ENCODE results near the gene SLC40A1. TPM values are rescaled to one million over a fixed set of nuclear protein-coding genes. Genes with fewer than 3 reads are reported as not detected.

Gene SLC40A1
- total and polyA plus RNA-seq, 4 experiments from 2014 or later, result 27.4 to 328 (median 64.2) TPM

DNA sequence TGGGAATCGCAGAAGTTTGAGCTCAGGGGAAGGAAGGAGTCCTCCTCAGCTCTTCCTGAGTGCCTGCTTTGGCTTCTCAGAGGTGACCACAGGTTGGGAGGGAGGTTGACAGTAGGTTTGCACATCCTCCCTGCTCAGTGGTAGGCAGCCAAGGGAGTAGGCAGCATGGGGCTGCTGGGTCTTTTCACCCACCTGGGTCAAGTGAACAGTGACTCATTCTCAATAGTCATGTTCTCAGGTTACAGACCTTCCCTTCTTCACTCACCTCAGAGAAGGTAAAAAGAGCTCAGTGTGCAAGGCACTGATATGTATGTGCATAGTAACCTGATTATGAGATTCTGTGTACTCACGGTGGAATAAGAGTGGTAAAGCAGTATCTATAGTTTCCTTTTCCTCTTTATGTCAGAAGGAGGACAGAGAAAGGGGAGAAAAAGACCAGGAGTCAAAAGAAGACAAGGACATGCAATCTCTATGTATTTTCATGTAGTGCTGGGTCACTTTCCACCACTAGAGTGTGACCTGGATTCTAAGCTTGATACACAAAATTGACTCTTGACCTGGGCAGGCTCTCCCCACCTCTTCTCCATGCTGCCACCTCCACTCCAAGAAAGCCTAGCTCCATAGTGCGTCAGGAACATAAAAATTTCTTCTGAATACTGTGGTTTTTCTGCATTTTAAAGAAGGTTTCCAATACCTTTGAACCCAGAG, 44.2 kb upstream of the SLC40A1 start:
- POLR2A ChIA-PET (ENCODE audit: partially characterized antibody), result interaction anchor here (1.5 kb wide), 1 partner anchor 45 kb away, joined by 6 read pairs; the partner anchor contains the start of gene SLC40A1

GRCh38 chr2:189623049-189623448, 42.5 kb upstream of the SLC40A1 start:
- intact Hi-C loops (cut with micrococcal nuclease), result no loop called here
- no peak overlapping the region for H3K27ac ChIP-seq (ENCODE audit: low read depth, low read length)
- no peaks in the 10 kb centered on the region for H3K36me3 ChIP-seq (ENCODE audit: insufficient read depth, low read length)
- no peaks in the 10 kb centered on the region for H3K27me3 Mint-ChIP-seq
- no peaks in the 10 kb centered on the region for H3K27me3 ChIP-seq (ENCODE audit: insufficient read depth, low read length)
- POLR2A ChIA-PET (ENCODE audit: partially characterized antibody), result no interaction called here
- H3K9me3 Mint-ChIP-seq, result no peaks in the 10 kb centered on the region
- H3K4me3 ChIP-seq (ENCODE audit: low read length in 2 of 2), result no peak overlapping the region
- no peak overlapping the region for H3K27ac Mint-ChIP-seq
- H3K4me1 Mint-ChIP-seq, result peaks cover 5 to 21% (median 15%) of the 10 kb centered on the region in 4 donors
- no peaks in the 10 kb centered on the region for H3K9me3 ChIP-seq (ENCODE audit: control insufficient read depth in 1 of 2, low read length in 2 of 2)
- H3K4me3 Mint-ChIP-seq, result no peak overlapping the region
- H3K36me3 Mint-ChIP-seq, result no peaks in the 10 kb centered on the region
- no peaks in the 10 kb centered on the region for H3K4me1 ChIP-seq (ENCODE audit: insufficient read depth, low read length)
- no peak for DNase-seq
- CTCF ChIA-PET (ENCODE audit: partially characterized antibody), result interaction anchor here (1.0 to 1.8 kb wide), 3 partner anchors 10 to 71 kb away, joined by 3 to 7 read pairs (median 4); no protein-coding TSS in a partner anchor

More for the DNA sequence above, 44.2 kb upstream of the SLC40A1 start:
- Mint-ChIP-seq H3K4me1 (peaks cover 5 to 21% (median 15%) of the 10 kb centered on the region in 4 donors), H3K36me3 (no peaks in the 10 kb centered on the region), H3K27ac (no peak overlapping the region), H3K9me3 (no peaks in the 10 kb centered on the region), H3K27me3 (no peaks in the 10 kb centered on the region), H3K4me3 (no peak overlapping the region)
- CTCF ChIA-PET (ENCODE audit: partially characterized antibody), result no interaction called here
- DNase-seq, result no peak
- Histone ChIP-seq H3K4me3 (ENCODE audit: low read length in 2 of 2) (no peak overlapping the region), H3K36me3 (ENCODE audit: insufficient read depth, low read length) (no peaks in the 10 kb centered on the region), H3K27me3 (ENCODE audit: insufficient read depth, low read length) (no peaks in the 10 kb centered on the region), H3K27ac (ENCODE audit: low read depth, low read length) (no peak overlapping the region), H3K4me1 (ENCODE audit: insufficient read depth, low read length) (no peaks in the 10 kb centered on the region), H3K9me3 (ENCODE audit: control insufficient read depth in 1 of 2, low read length in 2 of 2) (no peaks in the 10 kb centered on the region)
- intact Hi-C loops (cut with micrococcal nuclease), result no loop called here

DNA sequence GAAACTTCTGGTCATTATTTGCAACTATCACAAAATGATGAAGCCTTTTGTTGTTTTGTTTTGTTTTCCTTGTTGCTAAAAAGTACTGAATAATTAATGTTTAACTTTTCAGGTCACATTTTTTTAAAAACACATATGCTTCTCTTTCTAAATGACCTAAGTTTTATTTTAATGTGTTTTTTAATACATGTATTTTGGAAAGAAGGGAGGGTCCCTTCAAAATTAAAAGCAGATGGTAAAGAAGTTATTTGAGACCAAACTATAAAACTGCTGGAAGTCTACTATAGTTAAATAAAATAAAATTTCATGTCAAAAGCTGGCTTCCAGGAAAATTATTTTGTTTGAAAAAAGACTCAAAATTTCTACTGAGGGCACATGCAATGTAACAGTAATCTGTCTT, 41.2 kb upstream of the SLC40A1 start:
- Histone ChIP-seq H3K36me3 (ENCODE audit: insufficient read depth, low read length) (no peaks in the 10 kb centered on the region), H3K4me1 (ENCODE audit: insufficient read depth, low read length) (no peaks in the 10 kb centered on the region), H3K9me3 (ENCODE audit: control insufficient read depth in 1 of 2, low read length in 2 of 2) (no peaks in the 10 kb centered on the region), H3K4me3 (ENCODE audit: low read length in 2 of 2) (no peak overlapping the region), H3K27me3 (ENCODE audit: insufficient read depth, low read length) (no peaks in the 10 kb centered on the region), H3K27ac (ENCODE audit: low read depth, low read length) (no peak overlapping the region)
- DNase-seq, result no peak
- no peaks in the 10 kb centered on the region for H3K36me3 Mint-ChIP-seq
- no peak overlapping the region for H3K27ac Mint-ChIP-seq
- no peaks in the 10 kb centered on the region for H3K27me3 Mint-ChIP-seq
- peaks cover 5 to 21% (median 15%) of the 10 kb centered on the region in 4 donors for H3K4me1 Mint-ChIP-seq
- CTCF ChIA-PET (ENCODE audit: partially characterized antibody), result no interaction called here
- POLR2A ChIA-PET (ENCODE audit: partially characterized antibody), result no interaction called here
- intact Hi-C loops (cut with micrococcal nuclease), result no loop called here
- H3K9me3 Mint-ChIP-seq, result no peaks in the 10 kb centered on the region
- H3K4me3 Mint-ChIP-seq, result no peak overlapping the region

- H3K9me3 ChIP-seq (ENCODE audit: control insufficient read depth in 1 of 2, low read length in 2 of 2), result no peaks in the 10 kb centered on the region
- Mint-ChIP-seq H3K4me1 (peaks cover 0 to 5% (median 2%) of the 10 kb centered on the region in 4 donors), H3K27me3 (no peaks in the 10 kb centered on the region), H3K9me3 (no peaks in the 10 kb centered on the region), H3K4me3 (no peak overlapping the region), H3K36me3 (no peaks in the 10 kb centered on the region), H3K27ac (peak overlapping the region in 1 of 7 donors; percentile 9)
- H3K36me3 ChIP-seq (ENCODE audit: insufficient read depth, low read length), result no peaks in the 10 kb centered on the region
- no peak for DNase-seq
- intact Hi-C loops (cut with micrococcal nuclease), result no loop called here
- ChIA-PET CTCF (ENCODE audit: partially characterized antibody) (interaction anchor here (0.9 to 1.0 kb wide), 3 partner anchors 12 to 144 kb away, joined by 3 to 4 read pairs (median 3); partner anchors contain the start of gene OSGEPL1), POLR2A (ENCODE audit: partially characterized antibody) (no interaction called here)
- no peak overlapping the region for H3K4me3 ChIP-seq (ENCODE audit: low read length in 2 of 2)
- no peak overlapping the region for H3K27ac ChIP-seq (ENCODE audit: low read depth, low read length)
- H3K27me3 ChIP-seq (ENCODE audit: insufficient read depth, low read length), result no peaks in the 10 kb centered on the region
- H3K4me1 ChIP-seq (ENCODE audit: insufficient read depth, low read length), result no peaks in the 10 kb centered on the region
Observed at GRCh38 chr2:189618197-189618596, 37.6 kb upstream of the SLC40A1 start.

GRCh38 chr2:189614585-189614984, 34.0 kb upstream of the SLC40A1 start:
- Histone ChIP-seq H3K4me3 (ENCODE audit: low read length in 2 of 2) (no peak overlapping the region), H3K4me1 (ENCODE audit: insufficient read depth, low read length) (peaks cover 4% of the 10 kb centered on the region), H3K36me3 (ENCODE audit: insufficient read depth, low read length) (no peaks in the 10 kb centered on the region), H3K27ac (ENCODE audit: low read depth, low read length) (no peak overlapping the region), H3K27me3 (ENCODE audit: insufficient read depth, low read length) (no peaks in the 10 kb centered on the region), H3K9me3 (ENCODE audit: control insufficient read depth in 1 of 2, low read length in 2 of 2) (no peaks in the 10 kb centered on the region)
- Mint-ChIP-seq H3K27me3 (no peaks in the 10 kb centered on the region), H3K4me1 (peaks cover 0 to 2% (median under 1%) of the 10 kb centered on the region in 4 donors), H3K4me3 (no peak overlapping the region), H3K36me3 (no peaks in the 10 kb centered on the region), H3K9me3 (no peaks in the 10 kb centered on the region), H3K27ac (no peak overlapping the region)
- ChIA-PET CTCF (ENCODE audit: partially characterized antibody) (no interaction called here), POLR2A (ENCODE audit: partially characterized antibody) (no interaction called here)
- DNase-seq, result no peak
- intact Hi-C loops (cut with micrococcal nuclease), result no loop called here

- Mint-ChIP-seq H3K4me3 (no peak overlapping the region), H3K27ac (no peak overlapping the region), H3K36me3 (no peaks in the 10 kb centered on the region), H3K4me1 (peaks cover 0 to 2% (median under 1%) of the 10 kb centered on the region in 4 donors), H3K9me3 (no peaks in the 10 kb centered on the region), H3K27me3 (no peaks in the 10 kb centered on the region)
- peaks cover 4% of the 10 kb centered on the region for H3K4me1 ChIP-seq (ENCODE audit: insufficient read depth, low read length)
- H3K27me3 ChIP-seq (ENCODE audit: insufficient read depth, low read length), result no peaks in the 10 kb centered on the region
- ChIA-PET POLR2A (ENCODE audit: partially characterized antibody) (interaction anchor here (2.3 kb wide), 1 partner anchor 33 kb away, joined by 13 read pairs; the partner anchor contains the start of gene SLC40A1), CTCF (ENCODE audit: partially characterized antibody) (no interaction called here)
- no peaks in the 10 kb centered on the region for H3K9me3 ChIP-seq (ENCODE audit: control insufficient read depth in 1 of 2, low read length in 2 of 2)
- intact Hi-C loops (cut with micrococcal nuclease), result no loop called here
- no peak for DNase-seq
- no peak overlapping the region for H3K4me3 ChIP-seq (ENCODE audit: low read length in 2 of 2)
- no peak overlapping the region for H3K27ac ChIP-seq (ENCODE audit: low read depth, low read length)
- H3K36me3 ChIP-seq (ENCODE audit: insufficient read depth, low read length), result no peaks in the 10 kb centered on the region
Observed at GRCh38 chr2:189613650-189614420, 33.2 kb upstream of the SLC40A1 start.

DNA sequence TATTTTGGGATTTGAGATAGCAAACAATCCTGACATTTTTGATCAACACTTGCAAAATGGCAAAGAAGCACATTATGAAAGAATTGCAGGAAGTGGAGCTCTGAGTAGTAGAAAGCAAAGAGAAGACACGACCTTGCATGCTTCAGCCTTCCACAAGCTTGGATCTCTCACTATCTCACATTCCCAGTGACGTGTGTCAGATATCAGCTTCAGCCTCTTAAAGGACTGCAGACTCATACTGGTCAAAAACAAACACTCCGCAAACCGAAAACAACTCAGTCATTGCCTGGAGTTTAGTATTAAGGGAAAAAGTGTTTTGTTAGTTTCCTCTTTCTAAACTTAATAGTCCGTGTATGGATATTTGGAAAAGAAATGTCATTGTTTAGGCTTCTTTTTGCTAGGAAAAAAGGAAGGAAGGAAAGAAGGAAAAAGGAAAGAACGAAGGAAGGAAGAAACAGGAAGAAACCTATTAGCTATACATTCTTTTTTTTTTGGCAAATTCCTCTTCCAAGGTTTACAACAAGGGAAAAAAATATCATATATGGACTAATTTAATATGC, 32.6 kb upstream of the SLC40A1 start:
- CTCF ChIA-PET (ENCODE audit: partially characterized antibody), result no interaction called here
- no peaks in the 10 kb centered on the region for H3K9me3 ChIP-seq (ENCODE audit: control insufficient read depth in 1 of 2, low read length in 2 of 2)

More for the DNA sequence above, 32.6 kb upstream of the SLC40A1 start:
- no peak overlapping the region for H3K4me3 ChIP-seq (ENCODE audit: low read length in 2 of 2)
- Mint-ChIP-seq H3K36me3 (no peaks in the 10 kb centered on the region), H3K9me3 (no peaks in the 10 kb centered on the region), H3K27me3 (no peaks in the 10 kb centered on the region), H3K4me3 (no peak overlapping the region), H3K27ac (no peak overlapping the region), H3K4me1 (peaks cover 0 to 2% (median under 1%) of the 10 kb centered on the region in 4 donors)
- POLR2A ChIA-PET (ENCODE audit: partially characterized antibody), result interaction anchor here (2.3 kb wide), 1 partner anchor 33 kb away, joined by 13 read pairs; the partner anchor contains the start of gene SLC40A1
- H3K27ac ChIP-seq (ENCODE audit: low read depth, low read length), result no peak overlapping the region
- H3K4me1 ChIP-seq (ENCODE audit: insufficient read depth, low read length), result peaks cover 4% of the 10 kb centered on the region
- intact Hi-C loops (cut with micrococcal nuclease), result no loop called here
- no peaks in the 10 kb centered on the region for H3K27me3 ChIP-seq (ENCODE audit: insufficient read depth, low read length)
- no peak for DNase-seq
- no peaks in the 10 kb centered on the region for H3K36me3 ChIP-seq (ENCODE audit: insufficient read depth, low read length)

All from CD4-positive, alpha-beta memory T cell (primary cell).